Measurements from ENCODE around the gene NDC1. TPM values are rescaled to one million over a fixed set of nuclear protein-coding genes. Genes with fewer than 3 reads are reported as not detected.

The NDC1 gene
- total RNA-seq, 2 donors from 2014 or later = 17.3 to 39.4 TPM

DNA sequence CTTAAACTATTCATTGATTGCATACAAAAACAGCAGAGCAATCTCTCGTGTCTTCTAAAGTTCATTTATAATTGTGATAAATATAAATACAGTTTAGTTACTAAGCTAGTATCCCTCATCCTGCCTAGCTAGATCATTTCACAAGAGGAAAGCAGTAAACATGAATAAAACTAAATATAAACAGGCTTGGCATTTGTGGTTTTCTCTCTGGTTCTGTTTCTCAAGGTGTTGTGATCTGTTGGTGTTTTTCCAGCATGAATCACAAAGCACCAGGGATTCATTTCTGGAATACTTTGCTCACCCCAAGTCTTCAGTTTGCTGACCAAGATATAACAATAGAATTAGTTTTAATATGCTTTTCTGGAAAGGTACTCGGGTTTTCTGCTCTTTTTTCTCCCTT lies 66.4 kb downstream of the NDC1 start:
- Histone ChIP-seq H3K27ac (no peak overlapping the region), H3K9me3 (no peaks in the 10 kb centered on the region), H3K36me3 (no peaks in the 10 kb centered on the region), H3K4me1 (no peaks in the 10 kb centered on the region), H3K4me3 (no peak overlapping the region), H3K27me3 (no peaks in the 10 kb centered on the region), H3K9ac (ENCODE audit: low read depth in 2 of 2, low read length in 2 of 2) (no peak overlapping the region)
- no peak for DNase-seq
- TF ChIP-seq, protein P1, sequence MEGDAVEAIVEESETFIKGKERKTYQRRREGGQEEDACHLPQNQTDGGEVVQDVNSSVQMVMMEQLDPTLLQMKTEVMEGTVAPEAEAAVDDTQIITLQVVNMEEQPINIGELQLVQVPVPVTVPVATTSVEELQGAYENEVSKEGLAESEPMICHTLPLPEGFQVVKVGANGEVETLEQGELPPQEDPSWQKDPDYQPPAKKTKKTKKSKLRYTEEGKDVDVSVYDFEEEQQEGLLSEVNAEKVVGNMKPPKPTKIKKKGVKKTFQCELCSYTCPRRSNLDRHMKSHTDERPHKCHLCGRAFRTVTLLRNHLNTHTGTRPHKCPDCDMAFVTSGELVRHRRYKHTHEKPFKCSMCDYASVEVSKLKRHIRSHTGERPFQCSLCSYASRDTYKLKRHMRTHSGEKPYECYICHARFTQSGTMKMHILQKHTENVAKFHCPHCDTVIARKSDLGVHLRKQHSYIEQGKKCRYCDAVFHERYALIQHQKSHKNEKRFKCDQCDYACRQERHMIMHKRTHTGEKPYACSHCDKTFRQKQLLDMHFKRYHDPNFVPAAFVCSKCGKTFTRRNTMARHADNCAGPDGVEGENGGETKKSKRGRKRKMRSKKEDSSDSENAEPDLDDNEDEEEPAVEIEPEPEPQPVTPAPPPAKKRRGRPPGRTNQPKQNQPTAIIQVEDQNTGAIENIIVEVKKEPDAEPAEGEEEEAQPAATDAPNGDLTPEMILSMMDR (IDR thresholded peaks at IDR 0.05) = no peak
- intact Hi-C loops (cut with DNase I) = no loop called here

DNA sequence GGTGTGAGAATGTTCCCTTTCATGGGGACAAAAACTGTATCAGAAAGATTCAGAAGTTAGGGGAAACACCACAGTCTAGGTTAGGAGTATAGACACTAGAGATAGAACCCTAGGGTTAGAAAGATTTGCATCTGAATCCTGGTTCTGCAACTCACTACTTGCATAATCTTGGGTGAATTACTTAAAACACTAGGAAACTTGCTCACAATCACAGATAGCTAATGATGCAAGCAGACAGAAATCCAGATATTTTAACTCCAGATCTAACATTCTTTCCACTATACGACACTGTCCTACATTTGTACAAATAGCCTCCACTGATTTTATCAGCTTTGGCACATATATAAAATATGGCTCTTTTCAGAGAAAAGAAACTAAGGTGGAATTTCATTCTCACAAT lies 68.3 kb downstream of the NDC1 start:
- DNase-seq = no peak
- no peaks in the 10 kb centered on the region for H3K36me3 ChIP-seq
- no peaks in the 10 kb centered on the region for H3K27me3 ChIP-seq
- TF ChIP-seq, protein P1 (IDR thresholded peaks at IDR 0.05) = no peak
- intact Hi-C loops (cut with DNase I) = no loop called here
- no peak overlapping the region for H3K4me3 ChIP-seq
- H3K9me3 ChIP-seq = no peaks in the 10 kb centered on the region
- H3K4me1 ChIP-seq = no peaks in the 10 kb centered on the region
- no peak overlapping the region for H3K9ac ChIP-seq (ENCODE audit: low read depth in 2 of 2, low read length in 2 of 2)
- H3K27ac ChIP-seq = no peak overlapping the region

DNA sequence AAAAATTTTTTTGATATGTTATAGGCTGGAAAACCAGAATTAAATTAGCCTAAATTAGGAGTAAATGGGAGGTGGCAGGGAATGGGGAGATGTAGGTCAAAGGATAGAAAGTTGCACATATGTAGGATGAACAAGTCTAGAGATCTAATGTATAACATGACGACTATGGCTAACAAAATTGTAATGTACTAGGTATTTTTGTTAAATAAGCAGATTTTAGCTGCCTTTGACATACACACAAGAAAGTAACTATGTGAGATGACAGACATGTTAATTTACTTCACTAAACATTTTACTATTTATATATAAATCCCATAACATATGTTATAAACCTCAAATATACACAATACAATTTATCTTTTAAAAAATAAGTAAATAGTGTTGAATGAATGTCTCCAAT lies 68.9 kb downstream of the NDC1 start:
- no peak overlapping the region for H3K4me3 ChIP-seq
- H3K27me3 ChIP-seq = no peaks in the 10 kb centered on the region
- H3K9me3 ChIP-seq = no peaks in the 10 kb centered on the region
- intact Hi-C loops (cut with DNase I) = no loop called here
- no peak overlapping the region for H3K9ac ChIP-seq (ENCODE audit: low read depth in 2 of 2, low read length in 2 of 2)
- no peaks in the 10 kb centered on the region for H3K36me3 ChIP-seq
- no peaks in the 10 kb centered on the region for H3K4me1 ChIP-seq
- no peak for DNase-seq
- no peak overlapping the region for H3K27ac ChIP-seq
- TF ChIP-seq, protein P1 (IDR thresholded peaks at IDR 0.05) = no peak

DNA sequence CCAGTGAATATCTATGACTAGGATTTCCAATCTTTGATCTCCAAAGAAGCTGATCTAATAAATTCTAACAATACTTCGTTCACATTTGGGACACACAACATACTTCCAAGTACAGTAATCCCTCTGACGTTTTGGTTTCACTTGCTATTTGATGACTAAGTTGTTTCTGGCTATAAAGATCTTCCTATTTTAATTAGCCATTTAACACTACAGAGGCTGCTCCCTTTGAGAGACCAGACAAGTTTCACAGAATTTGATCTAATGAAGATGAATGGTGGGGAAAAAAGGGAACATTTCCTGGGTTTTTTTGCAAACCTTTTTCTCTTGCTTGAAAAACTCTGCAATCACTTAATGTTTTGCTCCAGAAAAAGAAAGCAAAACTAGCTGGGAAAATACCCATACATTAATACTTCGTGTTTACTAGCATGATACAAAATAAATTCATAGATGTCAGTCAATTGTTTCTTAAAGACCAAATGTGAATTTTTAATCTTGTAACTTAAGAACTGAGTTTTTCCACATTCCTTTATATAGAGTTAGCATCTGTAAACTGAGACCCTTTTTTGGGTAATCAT lies 71.2 kb downstream of the NDC1 start:
- Histone ChIP-seq H3K9ac (ENCODE audit: low read depth in 2 of 2, low read length in 2 of 2) (no peak overlapping the region), H3K9me3 (no peaks in the 10 kb centered on the region), H3K4me1 (no peaks in the 10 kb centered on the region), H3K27ac (no peak overlapping the region), H3K4me3 (no peak overlapping the region), H3K27me3 (no peaks in the 10 kb centered on the region), H3K36me3 (no peaks in the 10 kb centered on the region)
- no peak for DNase-seq
- TF ChIP-seq, protein P1 (IDR thresholded peaks at IDR 0.05) = no peak
- intact Hi-C loops (cut with DNase I) = no loop called here

DNA sequence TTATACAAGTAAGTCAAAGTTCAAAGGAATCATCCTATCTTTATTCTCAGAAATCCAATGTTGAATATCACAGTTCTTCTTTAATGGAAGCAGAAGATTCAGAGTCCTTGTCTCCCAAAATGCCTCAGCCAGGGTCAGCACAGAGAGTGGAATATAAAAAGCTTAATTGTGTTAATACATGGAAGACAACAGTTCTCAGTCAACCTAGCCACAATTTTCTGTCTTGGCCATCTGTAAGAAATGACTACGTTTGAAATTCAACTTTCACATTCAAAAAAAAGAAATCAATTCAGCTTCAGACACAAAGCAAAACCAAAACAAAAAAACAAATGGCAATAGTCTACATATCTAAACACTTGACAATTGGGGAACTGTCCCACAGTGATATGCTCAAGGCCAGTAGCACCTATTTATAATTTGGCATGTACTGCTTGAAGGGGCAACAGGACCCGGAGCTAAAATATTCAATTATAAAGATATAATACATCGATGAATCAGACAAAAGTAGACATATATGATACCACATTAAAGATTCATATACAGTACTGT lies 71.8 kb downstream of the NDC1 start:
- DNase-seq = no peak
- intact Hi-C loops (cut with DNase I) = no loop called here
- no peak overlapping the region for H3K4me3 ChIP-seq
- H3K36me3 ChIP-seq = no peaks in the 10 kb centered on the region
- H3K27ac ChIP-seq = no peak overlapping the region
- no peaks in the 10 kb centered on the region for H3K4me1 ChIP-seq
- H3K9me3 ChIP-seq = no peaks in the 10 kb centered on the region
- TF ChIP-seq, protein P1 (IDR thresholded peaks at IDR 0.05) = no peak
- H3K27me3 ChIP-seq = no peaks in the 10 kb centered on the region
- no peak overlapping the region for H3K9ac ChIP-seq (ENCODE audit: low read depth in 2 of 2, low read length in 2 of 2)

All from colonic mucosa (tissue), 4 donors.